Activated naive CD4-positive, alpha-beta T cell treated with anti-CD3 and anti-CD28 coated beads, Interleukin-2, amount 10 ng/mL, durations not matched to agents 7 days and 5 days (primary cell): ENCODE data around the gene ETFDH.
"Not testable (repeated sequence)": the region's sequence is repeated elsewhere in the genome, so short reads cannot be mapped to it uniquely, and the experiment has no call there.

Experiments
- CTCF ChIA-PET: fragments of 350-600 bp; sonication (Branson Sonifier 250); formaldehyde crosslinking; loops from one replicate; lab custom pipeline; 2021; ENCODE audit warnings: antibody characterized with exemption; lab: Charles Lee
- DNase-seq: peaks from one replicate; pipeline ENCODE4 v3.0.0-alpha.2; 2020
- H3K27ac Mint-ChIP-seq: one replicate; pipeline ENCODE4 v1.8.0; 2021; ENCODE audit warnings: mild to moderate bottlenecking, moderate library complexity, mixed read lengths
- H3K27me3 Mint-ChIP-seq: one replicate; pipeline ENCODE4 v1.8.0; 2021; ENCODE audit warnings: mild to moderate bottlenecking, mixed read lengths
- H3K36me3 Mint-ChIP-seq: one replicate; pipeline ENCODE4 v1.8.0; 2021; ENCODE audit warnings: mixed read lengths
- H3K4me1 Mint-ChIP-seq: one replicate; pipeline ENCODE4 v1.8.0; 2021; ENCODE audit warnings: mixed read lengths
- H3K4me3 Mint-ChIP-seq: one replicate; pipeline ENCODE4 v1.8.0; 2021; ENCODE audit warnings: mild to moderate bottlenecking, moderate library complexity, mixed read lengths
- H3K9me3 Mint-ChIP-seq: one replicate; pipeline ENCODE4 v1.8.0; 2021; ENCODE audit warnings: mixed read lengths

The ETFDH gene

DNA sequence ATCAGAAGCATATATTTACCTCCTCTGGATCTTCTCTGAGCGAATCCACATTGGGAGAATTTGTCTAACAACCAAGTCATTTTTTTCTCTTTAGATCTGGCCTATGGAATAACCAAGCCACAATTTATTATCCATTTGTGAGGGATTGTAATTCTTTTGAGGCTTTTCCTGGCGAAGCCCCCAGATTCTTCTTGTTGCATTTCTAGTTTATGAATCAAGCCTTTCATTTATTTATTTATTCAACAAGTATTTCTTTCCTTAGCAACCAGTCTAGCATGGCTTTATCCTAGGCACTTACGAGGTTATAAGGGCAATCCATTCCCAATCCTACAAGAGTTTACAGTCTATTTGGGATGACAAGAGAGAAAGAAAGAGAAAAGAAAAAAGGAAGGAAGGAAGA is 78.3 kb downstream of the ETFDH start:
- Mint-ChIP-seq H3K27me3 (peaks cover 13% of the 10 kb centered on the region), H3K9me3 (no peaks in the 10 kb centered on the region), H3K36me3 (no peaks in the 10 kb centered on the region), H3K4me3 (no peak overlapping the region), H3K27ac (no peak overlapping the region), H3K4me1 (no peaks in the 10 kb centered on the region)
- DNase-seq, result no peak
- CTCF ChIA-PET, result no interaction called here

DNA sequence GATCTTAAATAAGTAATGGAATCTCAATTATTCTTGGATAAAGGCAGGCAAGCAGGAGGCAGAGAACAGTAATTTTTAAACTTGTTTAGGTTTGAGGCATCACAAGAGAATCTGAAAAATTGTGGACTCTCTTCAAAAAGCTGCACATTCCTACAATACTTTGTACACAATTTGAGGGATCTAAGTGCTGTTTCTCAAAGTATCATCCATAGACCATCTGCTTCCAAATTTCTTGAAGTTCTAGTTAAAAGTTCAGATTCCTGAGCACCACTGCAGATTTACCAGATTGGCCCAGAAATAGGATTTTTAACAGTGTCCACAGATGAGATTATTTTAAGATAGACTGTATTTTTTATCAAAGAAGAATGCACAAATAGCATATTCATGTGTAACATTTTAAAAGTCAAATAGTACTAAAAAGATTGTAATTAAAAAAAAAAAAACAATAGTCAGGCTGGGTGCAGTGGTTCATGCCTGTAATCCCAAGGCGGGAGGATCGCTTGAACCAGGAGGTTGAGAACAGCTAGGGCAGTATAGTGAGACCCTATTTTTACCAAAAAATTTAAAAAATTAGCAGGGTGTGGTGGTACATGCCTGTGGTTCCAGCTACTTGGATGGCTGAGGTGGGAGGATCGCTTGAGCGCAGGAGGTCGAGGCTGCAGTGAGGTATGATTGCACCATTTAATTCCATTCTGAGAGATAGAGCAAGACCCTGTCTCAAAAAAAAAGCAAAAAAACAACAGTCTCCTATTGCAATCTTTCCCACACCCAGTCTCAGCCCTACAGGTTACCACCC is 82.5 kb downstream of the ETFDH start:
- Mint-ChIP-seq H3K36me3 (no peaks in the 10 kb centered on the region), H3K27ac (no peak overlapping the region), H3K4me1 (no peaks in the 10 kb centered on the region), H3K4me3 (no peak overlapping the region), H3K27me3 (peaks cover 29% of the 10 kb centered on the region), H3K9me3 (no peaks in the 10 kb centered on the region)
- no peak for DNase-seq
- CTCF ChIA-PET, result interaction anchor here (0.9 kb wide), 1 partner anchor 16 kb away, joined by 3 read pairs; no protein-coding TSS in a partner anchor

DNA sequence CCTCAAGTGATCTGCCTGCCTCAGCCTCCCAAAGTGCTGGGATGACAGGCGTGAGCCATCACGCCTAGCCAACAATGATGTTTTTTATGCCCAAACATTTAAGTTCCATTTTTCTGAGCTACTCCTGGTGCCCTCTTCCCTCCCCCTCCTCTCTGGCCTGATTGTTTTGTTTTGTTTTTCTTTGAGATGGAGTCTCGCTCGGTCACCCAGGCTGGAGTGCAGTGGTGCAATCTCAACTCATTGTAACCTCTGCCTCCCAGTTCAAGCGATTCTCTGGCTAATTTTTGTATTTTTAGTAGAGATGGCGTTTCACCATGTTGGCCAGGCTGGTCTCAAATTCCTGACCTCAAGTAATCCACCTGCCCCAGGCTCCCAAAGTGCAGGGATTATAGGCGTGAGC is 83.7 kb downstream of the ETFDH start:
- H3K36me3 Mint-ChIP-seq, H3K4me3 Mint-ChIP-seq, H3K9me3 Mint-ChIP-seq, CTCF ChIA-PET, H3K27ac Mint-ChIP-seq, DNase-seq, H3K4me1 Mint-ChIP-seq: not testable (repeated sequence)
- peaks cover 30% of the 10 kb centered on the region for H3K27me3 Mint-ChIP-seq

DNA sequence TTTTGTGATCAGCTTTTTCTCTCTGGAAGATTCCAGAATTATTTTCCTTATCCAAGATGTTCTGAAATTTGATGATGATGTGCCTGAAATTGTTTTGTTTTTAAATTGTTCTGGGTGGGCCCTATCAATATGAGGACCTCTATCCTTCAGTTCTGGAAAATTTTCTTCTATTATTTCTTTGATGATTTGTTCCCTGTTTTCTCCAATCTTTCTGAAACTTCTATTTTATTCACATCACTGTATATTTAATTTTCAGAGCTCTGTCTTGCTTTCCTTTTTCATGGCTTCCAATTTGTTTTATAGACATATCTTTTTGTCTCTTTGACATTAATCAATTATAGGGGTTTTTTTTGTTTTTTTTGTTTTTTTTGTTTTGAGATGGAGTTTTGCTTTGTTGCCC is 84.5 kb downstream of the ETFDH start:
- Mint-ChIP-seq H3K4me3 (no peak overlapping the region), H3K9me3 (no peaks in the 10 kb centered on the region)

DNA sequence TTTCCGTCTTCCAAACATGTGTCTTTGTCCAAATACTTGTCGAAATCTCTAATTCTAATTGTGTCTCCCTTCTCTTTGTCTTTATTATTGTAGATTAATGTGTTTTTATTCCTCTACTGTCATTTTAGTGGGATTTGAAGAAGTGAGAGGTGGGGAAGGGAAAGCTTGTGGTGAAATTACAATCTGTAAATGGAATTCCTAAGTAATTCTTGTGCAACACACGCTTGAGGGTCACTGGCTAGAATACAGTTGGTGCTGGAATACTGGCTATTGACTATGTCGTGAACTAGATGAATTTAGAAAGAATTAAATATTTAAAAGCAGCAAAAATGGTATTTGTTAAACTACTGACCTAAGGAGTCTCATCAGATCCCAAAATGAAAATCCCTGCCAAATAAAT is 86.0 kb downstream of the ETFDH start:
- no peak for DNase-seq
- Mint-ChIP-seq H3K4me3 (no peak overlapping the region), H3K27ac (no peak overlapping the region), H3K4me1 (no peaks in the 10 kb centered on the region), H3K36me3 (no peaks in the 10 kb centered on the region), H3K27me3 (peaks cover 30% of the 10 kb centered on the region), H3K9me3 (no peaks in the 10 kb centered on the region)
- CTCF ChIA-PET, result no interaction called here

More for the DNA sequence above, 84.5 kb downstream of the ETFDH start:
- no peak for DNase-seq
- peaks cover 30% of the 10 kb centered on the region for H3K27me3 Mint-ChIP-seq
- CTCF ChIA-PET, result no interaction called here
- H3K36me3 Mint-ChIP-seq, result no peaks in the 10 kb centered on the region
- no peak overlapping the region for H3K27ac Mint-ChIP-seq
- no peaks in the 10 kb centered on the region for H3K4me1 Mint-ChIP-seq

DNA sequence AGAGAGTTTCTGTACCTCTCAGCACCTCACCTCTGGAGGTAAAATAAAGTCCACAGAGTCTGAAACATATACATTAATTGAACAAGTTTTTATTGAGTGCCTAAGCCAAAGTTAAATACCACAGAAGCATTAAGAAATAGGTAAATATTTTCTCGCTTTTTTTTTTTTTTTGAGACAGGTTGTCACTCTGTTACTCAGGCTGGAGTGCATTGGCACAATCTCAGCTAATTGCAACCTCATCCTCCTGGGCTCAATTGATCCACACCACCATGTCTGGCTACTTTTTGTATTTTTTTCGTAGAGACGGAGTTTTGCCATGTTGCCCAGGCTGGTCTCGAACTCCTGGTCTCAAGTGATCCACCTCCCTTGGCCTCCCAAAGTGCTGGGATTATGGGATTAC is 86.6 kb downstream of the ETFDH start:
- Mint-ChIP-seq H3K9me3 (no peaks in the 10 kb centered on the region), H3K4me3 (no peak overlapping the region), H3K36me3 (no peaks in the 10 kb centered on the region), H3K4me1 (no peaks in the 10 kb centered on the region), H3K27ac (no peak overlapping the region), H3K27me3 (peaks cover 30% of the 10 kb centered on the region)
- no peak for DNase-seq
- CTCF ChIA-PET, result no interaction called here
